HepG2 (cell line): ENCODE results near the gene UPK1B. TPM values are rescaled to one million over a fixed set of nuclear protein-coding genes. Genes with fewer than 3 reads are reported as not detected.

Experiments
- ATAC-seq: fragments of 200-7000 bp; cut with Tn5 transposase; 3 replicates; pipeline ENCODE4 v1.9.1; 2020; ENCODE audit warnings: mild to moderate bottlenecking, moderate library complexity
- BruUV-seq: library from RNA; stranded (reverse); fragments of 400-500 nt; replicated peaks from 2 replicates; lab custom pipeline; 2021; lab: Mats Ljungman, UMichigan
- CTCF ChIA-PET: fragments of 300-600 bp; formaldehyde crosslinking; extraction: SDS; loops from one replicate; lab custom pipeline; 2021; ENCODE audit warnings: low total read pairs, inconsistent platforms, low intra/inter-chr PET ratio; lab: Yijun Ruan, JAX
- POLR2A ChIA-PET: fragments of 350-600 bp; sonication (Branson Sonifier 250); formaldehyde crosslinking; loops from one replicate; lab custom pipeline; 2020; ENCODE audit warnings: antibody characterized with exemption, inconsistent platforms; lab: Yijun Ruan, JAX
- DNase-seq: peaks from one replicate; pipeline ENCODE4 v3.0.0-alpha.2; 2015; ENCODE audit warnings: low spot score
- FAIRE-seq: peaks from 3 replicates; lab custom pipeline; 2011; peaks lifted over from hg19 to GRCh38; lab: Jason Lieb, UNC
- H2AFZ ChIP-seq: one replicate; pipeline ENCODE4 v1.6.1; 2011; ENCODE audit warnings: low read length, inconsistent platforms
- H3K27ac ChIP-seq: fragments of 300-600 bp; 3 replicates; pipeline ENCODE4 v1.8.0; 2011; ENCODE audit warnings: mixed run types, mild to moderate bottlenecking, mixed read lengths, low read length, inconsistent platforms; ENCODE audit not compliant: insufficient read depth; ENCODE audit errors: extremely low read length
- H3K27me3 ChIP-seq, 2 experiments: fragments of 200-600 bp in 1 of 2; 2 replicates in 1 of 2; 3 replicates in 1 of 2; pipeline versions ENCODE4 v1.6.0 to v1.8.0; 2011; ENCODE audit warnings: low read length in 2 of 2, mild to moderate bottlenecking in 2 of 2, moderate library complexity in 2 of 2, inconsistent platforms in 1 of 2; ENCODE audit not compliant: insufficient read depth in 2 of 2, control insufficient read depth in 1 of 2
- H3K36me3 ChIP-seq, 2 experiments: fragments of 200-600 bp in 1 of 2; replicated peaks in 1 of 2; 2 replicates in 1 of 2; 3 replicates in 1 of 2; pipeline versions ENCODE4 v1.5.1 to v1.8.0; 2011; ENCODE audit warnings: low read length in 2 of 2, inconsistent platforms in 1 of 2; ENCODE audit not compliant: insufficient read depth in 2 of 2, control insufficient read depth in 1 of 2
- H3K4me1 ChIP-seq: 2 replicates; pipeline ENCODE4 v1.5.1; 2012; ENCODE audit warnings: low read length, inconsistent platforms; ENCODE audit not compliant: insufficient read depth
- H3K4me2 ChIP-seq: 2 replicates; pipeline ENCODE4 v1.6.0; 2011; ENCODE audit warnings: low read depth, low read length, inconsistent platforms
- H3K4me3 ChIP-seq, 3 experiments: fragments of 200-600 bp in 1 of 3; sonication (generic), shearing (Covaris generic) in 1 of 3; replicated peaks in 1 of 3; 2 replicates each; pipeline ENCODE4 v1.5.1; 2011 to 2016; ENCODE audit warnings: low read length in 3 of 3, inconsistent platforms in 2 of 3, low read depth in 2 of 3, mild to moderate bottlenecking in 2 of 3, control low read depth in 1 of 3, mixed read lengths in 1 of 3; ENCODE audit not compliant: insufficient read depth in 1 of 3
- H3K79me2 ChIP-seq: one replicate; pipeline ENCODE4 v1.6.1; 2011; ENCODE audit warnings: low read length, inconsistent platforms; ENCODE audit not compliant: insufficient read depth
- H3K9ac ChIP-seq: 2 replicates; pipeline ENCODE4 v1.6.0; 2011; ENCODE audit warnings: mild to moderate bottlenecking, low read depth, low read length, inconsistent platforms; ENCODE audit not compliant: insufficient read depth
- H3K9me3 ChIP-seq: 2 replicates; pipeline ENCODE4 v1.5.1; 2012; ENCODE audit warnings: mild to moderate bottlenecking, low read length
- H4K20me1 ChIP-seq: 2 replicates; pipeline ENCODE4 v1.6.0; 2011; ENCODE audit warnings: inconsistent platforms, mild to moderate bottlenecking, low read length, moderate library complexity; ENCODE audit not compliant: insufficient read depth
- ATF5 ChIP-seq: sonication (generic); formaldehyde crosslinking; IDR thresholded peaks from 2 replicates; pipeline ENCODE4 v1.4.0; 2020; ENCODE audit warnings: mild to moderate bottlenecking, low read depth, missing genetic modification reagents
- IRF2 ChIP-seq: IDR thresholded peaks from 2 replicates; pipeline ENCODE4 v1.6.1; 2018; ENCODE audit warnings: missing genetic modification reagents, missing compliant biosample characterization
- KLF6 ChIP-seq: IDR thresholded peaks from 2 replicates; pipeline ENCODE4 v1.8.0; 2016; ENCODE audit warnings: missing biosample characterization, missing genetic modification reagents
- NR2F6 ChIP-seq, 2 experiments: IDR thresholded peaks; 2 replicates each; pipeline ENCODE4 v1.6.1; 2016; ENCODE audit warnings: antibody characterized with exemption in 1 of 2, mild to moderate bottlenecking in 1 of 2
- PAF1 ChIP-seq: IDR thresholded peaks from 2 replicates; pipeline ENCODE4 v1.6.1; 2016; ENCODE audit warnings: missing genetic modification reagents, missing compliant biosample characterization
- THAP7 ChIP-seq: sonication (generic); formaldehyde crosslinking; IDR thresholded peaks from 2 replicates; pipeline ENCODE4 v1.8.1; 2023; ENCODE audit warnings: mild to moderate bottlenecking, missing genetic modification reagents
- ZNF20 ChIP-seq: sonication (generic); formaldehyde crosslinking; IDR thresholded peaks from 2 replicates; pipeline ENCODE4 v1.4.0; 2020; ENCODE audit warnings: mild to moderate bottlenecking, moderate library complexity, missing genetic modification reagents
- ZNF234 ChIP-seq: sonication (generic); formaldehyde crosslinking; conservative IDR thresholded peaks from 2 replicates; pipeline ENCODE4 v1.5.1; 2020; ENCODE audit warnings: mild to moderate bottlenecking, missing genetic modification reagents
- ZNF772 ChIP-seq: sonication (generic); formaldehyde crosslinking; IDR thresholded peaks from 2 replicates; pipeline ENCODE4 v1.5.0; 2020; ENCODE audit warnings: mild to moderate bottlenecking, missing genetic modification reagents
- ZNF816 ChIP-seq: sonication (generic); formaldehyde crosslinking; IDR thresholded peaks from 2 replicates; pipeline ENCODE4 v1.8.0; 2022; ENCODE audit warnings: missing genetic modification reagents, mild to moderate bottlenecking, borderline replicate concordance
- WGBS: methylation state at CpG from one replicate; pipeline ENCODE4 v1.1.6; 2017; ENCODE audit warnings: low lambda C conversion rate; 5-methylcytosine and 5-hydroxymethylcytosine counted together
- in situ Hi-C: cut with HindIII; loops from 2 replicates; pipeline ENCODE4 v1.10.0; 2017; ENCODE audit warnings: low pct_unique_long_range_greater_than_20kb; ENCODE audit not compliant: extremely low pct_ligation_motif_present
- intact Hi-C: fragments of 100-400 bp; cut with micrococcal nuclease; formaldehyde crosslinking; loops from one replicate; pipeline ENCODE4 v1.10.0; 2022; ENCODE audit not compliant: unreplicated experiment
- polyA plus RNA-seq, 8 experiments: library from polyadenylated mRNA; depleted of rRNA in 3 of 8; stranded (reverse) in 7 of 8; unstranded in 1 of 8; fragments of >200 nt; fragmentation: Illumina TruSeq in 4 of 8; extraction: Trizol in 4 of 8; gene quantifications; 2 replicates each; pipeline versions ENCODE4 v1.2.1 to v1.2.3, GENCODE V29; 2011 to 2016; ENCODE audit warnings: low read depth in 4 of 8, missing spikeins in 1 of 8, mixed read lengths in 1 of 8; ENCODE audit not compliant: insufficient read depth in 1 of 8
- total RNA-seq, 5 experiments: library from RNA; depleted of rRNA; stranded (reverse); fragments of >200 nt; fragmentation: Illumina TruSeq; extraction: Trizol; gene quantifications; 2 replicates each; pipeline ENCODE4 v1.2.3, GENCODE V29; 2016; ENCODE audit warnings: low read depth in 1 of 5
- TF ChIP-seq, protein P1 (sequence below): IDR thresholded peaks from 2 replicates; pipeline ENCODE4 v1.6.1; 2016; ENCODE audit warnings: low read depth, missing genetic modification reagents, missing compliant biosample characterization
- TF ChIP-seq, protein P2 (sequence below): sonication (generic); formaldehyde crosslinking; IDR thresholded peaks from 2 replicates; pipeline ENCODE4 v1.5.0; 2020; ENCODE audit warnings: missing genetic modification reagents

Gene UPK1B
- total and polyA plus RNA-seq, 2 of the 13 experiments (the other 11 are each of a cell fraction or from before 2014, with no cell fraction given), result not detected

GRCh38 chr3:119234610-119235009 lies 61.2 kb downstream of the UPK1B start (continued):
- no peak for TF ChIP-seq ATF5 (CRISPR knock-in tag)
- TF ChIP-seq, protein P1, sequence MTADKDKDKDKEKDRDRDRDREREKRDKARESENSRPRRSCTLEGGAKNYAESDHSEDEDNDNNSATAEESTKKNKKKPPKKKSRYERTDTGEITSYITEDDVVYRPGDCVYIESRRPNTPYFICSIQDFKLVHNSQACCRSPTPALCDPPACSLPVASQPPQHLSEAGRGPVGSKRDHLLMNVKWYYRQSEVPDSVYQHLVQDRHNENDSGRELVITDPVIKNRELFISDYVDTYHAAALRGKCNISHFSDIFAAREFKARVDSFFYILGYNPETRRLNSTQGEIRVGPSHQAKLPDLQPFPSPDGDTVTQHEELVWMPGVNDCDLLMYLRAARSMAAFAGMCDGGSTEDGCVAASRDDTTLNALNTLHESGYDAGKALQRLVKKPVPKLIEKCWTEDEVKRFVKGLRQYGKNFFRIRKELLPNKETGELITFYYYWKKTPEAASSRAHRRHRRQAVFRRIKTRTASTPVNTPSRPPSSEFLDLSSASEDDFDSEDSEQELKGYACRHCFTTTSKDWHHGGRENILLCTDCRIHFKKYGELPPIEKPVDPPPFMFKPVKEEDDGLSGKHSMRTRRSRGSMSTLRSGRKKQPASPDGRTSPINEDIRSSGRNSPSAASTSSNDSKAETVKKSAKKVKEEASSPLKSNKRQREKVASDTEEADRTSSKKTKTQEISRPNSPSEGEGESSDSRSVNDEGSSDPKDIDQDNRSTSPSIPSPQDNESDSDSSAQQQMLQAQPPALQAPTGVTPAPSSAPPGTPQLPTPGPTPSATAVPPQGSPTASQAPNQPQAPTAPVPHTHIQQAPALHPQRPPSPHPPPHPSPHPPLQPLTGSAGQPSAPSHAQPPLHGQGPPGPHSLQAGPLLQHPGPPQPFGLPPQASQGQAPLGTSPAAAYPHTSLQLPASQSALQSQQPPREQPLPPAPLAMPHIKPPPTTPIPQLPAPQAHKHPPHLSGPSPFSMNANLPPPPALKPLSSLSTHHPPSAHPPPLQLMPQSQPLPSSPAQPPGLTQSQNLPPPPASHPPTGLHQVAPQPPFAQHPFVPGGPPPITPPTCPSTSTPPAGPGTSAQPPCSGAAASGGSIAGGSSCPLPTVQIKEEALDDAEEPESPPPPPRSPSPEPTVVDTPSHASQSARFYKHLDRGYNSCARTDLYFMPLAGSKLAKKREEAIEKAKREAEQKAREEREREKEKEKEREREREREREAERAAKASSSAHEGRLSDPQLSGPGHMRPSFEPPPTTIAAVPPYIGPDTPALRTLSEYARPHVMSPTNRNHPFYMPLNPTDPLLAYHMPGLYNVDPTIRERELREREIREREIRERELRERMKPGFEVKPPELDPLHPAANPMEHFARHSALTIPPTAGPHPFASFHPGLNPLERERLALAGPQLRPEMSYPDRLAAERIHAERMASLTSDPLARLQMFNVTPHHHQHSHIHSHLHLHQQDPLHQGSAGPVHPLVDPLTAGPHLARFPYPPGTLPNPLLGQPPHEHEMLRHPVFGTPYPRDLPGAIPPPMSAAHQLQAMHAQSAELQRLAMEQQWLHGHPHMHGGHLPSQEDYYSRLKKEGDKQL (CRISPR knock-in tag), result no peak
- no peak for TF ChIP-seq PAF1
- TF ChIP-seq, protein P2, sequence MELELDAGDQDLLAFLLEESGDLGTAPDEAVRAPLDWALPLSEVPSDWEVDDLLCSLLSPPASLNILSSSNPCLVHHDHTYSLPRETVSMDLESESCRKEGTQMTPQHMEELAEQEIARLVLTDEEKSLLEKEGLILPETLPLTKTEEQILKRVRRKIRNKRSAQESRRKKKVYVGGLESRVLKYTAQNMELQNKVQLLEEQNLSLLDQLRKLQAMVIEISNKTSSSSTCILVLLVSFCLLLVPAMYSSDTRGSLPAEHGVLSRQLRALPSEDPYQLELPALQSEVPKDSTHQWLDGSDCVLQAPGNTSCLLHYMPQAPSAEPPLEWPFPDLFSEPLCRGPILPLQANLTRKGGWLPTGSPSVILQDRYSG, result no peak
- no peak for TF ChIP-seq IRF2

DNA sequence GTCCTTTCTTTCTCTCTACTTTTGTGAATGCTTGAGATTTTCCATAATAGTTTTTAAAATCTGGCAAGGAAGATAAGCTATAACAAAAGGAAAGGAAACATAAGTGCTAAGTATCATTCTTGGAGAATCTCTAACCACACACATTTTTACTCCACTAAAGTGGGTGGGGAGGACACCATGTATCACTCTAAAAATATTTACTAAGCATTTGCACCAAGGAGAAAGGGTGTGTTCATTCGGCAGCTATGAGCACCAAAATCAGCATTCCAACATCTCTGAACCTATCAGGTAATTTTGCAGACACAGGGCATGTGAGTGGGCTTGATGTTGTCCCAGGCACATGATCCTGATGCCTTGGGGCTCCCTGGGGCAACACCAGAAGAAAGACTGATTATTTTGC lies 61.8 kb downstream of the UPK1B start:
- FAIRE-seq (no peak), DNase-seq (no peak), ATAC-seq (no peak)
- in situ Hi-C loops (no loop called here), intact Hi-C loops (no loop called here)
- WGBS, result 91% methylated on average over 1 of the region's 1 CpG
- ChIA-PET POLR2A (no interaction called here), CTCF (no interaction called here)
- Histone ChIP-seq H3K4me1 (peaks cover 16% of the 10 kb centered on the region), H3K4me3 (no peak overlapping the region), H2AFZ (no peak overlapping the region), H3K36me3 (peaks cover 4 to 41% of the 10 kb centered on the region in 2 experiments; a peak in 4 of 5 replicates), H3K79me2 (peaks cover 17% of the 10 kb centered on the region), H3K9me3 (no peaks in the 10 kb centered on the region), H3K4me2 (no peak overlapping the region), H4K20me1 (no peaks in the 10 kb centered on the region), H3K27ac (no peak overlapping the region), H3K27me3 (no peaks in the 10 kb centered on the region), H3K9ac (no peak overlapping the region)
- no TSS peak for BruUV-seq
- no peak for TF ChIP-seq ZNF772 (CRISPR knock-in tag)
- TF ChIP-seq ZNF816 (CRISPR knock-in tag), result no peak
- no peak for TF ChIP-seq ZNF20
- TF ChIP-seq KLF6 (CRISPR knock-in tag), result no peak
- no peak for TF ChIP-seq NR2F6 (IDR thresholded peaks at IDR 0.05)
- no peak for TF ChIP-seq NR2F6 (CRISPR knock-in tag; IDR thresholded peaks at IDR 0.05)
- no peak for TF ChIP-seq ZNF234 (CRISPR knock-in tag)
- no peak for TF ChIP-seq THAP7 (CRISPR knock-in tag)
